SK-N-MC (cell line): ENCODE data around the gene ATRN.

ENCODE experiments used
- DNase-seq: peaks from one replicate; pipeline ENCODE4 v3.0.0-alpha.2; 2011; ENCODE audit warnings: low read depth, low spot score
- H3K27ac ChIP-seq: fragments of 200-600 bp; sonication (generic); 2 replicates; pipeline ENCODE4 v1.5.1; 2016; ENCODE audit warnings: mixed run types
- H3K36me3 ChIP-seq: fragments of 200-600 bp; sonication (generic); 2 replicates; pipeline ENCODE4 v1.6.1; 2017; ENCODE audit warnings: antibody characterized with exemption, low read length, mixed read lengths; ENCODE audit not compliant: insufficient read depth
- H3K4me3 ChIP-seq: fragments of 200-600 bp; sonication (generic); 2 replicates; pipeline ENCODE4 v1.5.1; 2016
- H3K9ac ChIP-seq: fragments of 200-600 bp; sonication (generic); 2 replicates; pipeline ENCODE4 v1.8.0; 2017; ENCODE audit warnings: mixed run types, mixed read lengths; ENCODE audit not compliant: insufficient read length
- H3K9me3 ChIP-seq: fragments of 200-600 bp; sonication (generic); 2 replicates; pipeline ENCODE4 v1.6.1; 2017; ENCODE audit warnings: low read depth, mild to moderate bottlenecking, antibody characterized with exemption, low read length, moderate library complexity, mixed read lengths
- EZH2 ChIP-seq: fragments of 200-600 bp; sonication (generic); IDR thresholded peaks from one replicate; pipeline ENCODE4 v1.6.1; 2017; ENCODE audit warnings: antibody characterized with exemption
- FOXP2 ChIP-seq: optimal IDR thresholded peaks from 2 replicates; pipeline ENCODE3; 2011; ENCODE audit warnings: mild to moderate bottlenecking, moderate library complexity; ENCODE audit not compliant: insufficient read depth; ENCODE audit errors: extremely low read length, control extremely low read depth
- POLR2AphosphoS5 ChIP-seq: IDR thresholded peaks from 2 replicates; pipeline ENCODE4 v1.6.1; 2012; ENCODE audit warnings: mild to moderate bottlenecking, low read depth, low read length, borderline replicate concordance

ATRN gene

DNA sequence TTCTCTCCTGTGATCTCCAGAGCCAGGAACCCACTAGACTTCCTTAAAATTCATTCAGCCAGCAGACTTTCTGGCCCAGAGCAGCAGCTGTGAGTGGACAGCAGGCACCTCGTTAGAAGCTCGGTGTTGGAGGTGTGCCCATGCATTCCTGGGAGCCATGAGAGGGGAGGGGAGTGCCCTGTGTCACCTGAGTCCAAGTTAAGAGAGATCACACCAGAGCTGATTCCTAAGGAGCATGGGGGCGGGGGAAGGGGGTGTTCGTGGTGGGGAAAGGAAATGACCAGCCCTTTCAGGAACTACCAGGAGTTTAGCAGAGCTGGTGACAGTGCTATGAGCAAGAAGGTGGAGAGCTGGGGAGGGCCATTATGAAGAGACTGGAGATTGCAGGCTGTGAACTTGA, 145.4 kb downstream of the ATRN start:
- DNase-seq = no peak

DNA sequence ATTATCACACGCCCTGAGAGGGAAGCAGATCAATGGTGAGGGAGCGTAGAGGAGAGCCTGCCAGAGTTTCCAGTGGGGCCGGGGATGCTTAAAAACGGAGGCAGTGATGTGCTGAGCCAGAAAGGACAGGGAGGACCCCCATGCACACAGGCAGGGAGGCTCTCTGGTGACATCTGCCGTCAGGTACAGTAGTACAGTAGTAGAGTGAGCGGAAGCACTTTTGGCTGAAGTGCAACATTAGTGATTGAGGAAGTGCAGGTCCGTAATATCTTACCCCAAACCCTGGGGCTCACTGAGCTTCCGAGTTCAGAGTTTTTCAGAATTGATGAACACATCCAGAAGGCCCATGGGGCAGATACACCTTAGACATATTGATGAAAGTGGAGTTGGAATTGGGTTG, 150.3 kb downstream of the ATRN start:
- no peak overlapping the region for H3K27ac ChIP-seq
- no peak for DNase-seq
- no peak for TF ChIP-seq EZH2
- no peaks in the 10 kb centered on the region for H3K9me3 ChIP-seq
- no peak overlapping the region for H3K4me3 ChIP-seq
- no peaks in the 10 kb centered on the region for H3K36me3 ChIP-seq
- no peak overlapping the region for H3K9ac ChIP-seq

More for the DNA sequence above, 145.4 kb downstream of the ATRN start:
- Histone ChIP-seq H3K9me3 (no peaks in the 10 kb centered on the region), H3K9ac (no peak overlapping the region), H3K36me3 (no peaks in the 10 kb centered on the region), H3K4me3 (no peak overlapping the region), H3K27ac (no peak overlapping the region)
- TF ChIP-seq EZH2 = no peak
- no peak for TF ChIP-seq FOXP2
- no peak for TF ChIP-seq POLR2AphosphoS5

DNA sequence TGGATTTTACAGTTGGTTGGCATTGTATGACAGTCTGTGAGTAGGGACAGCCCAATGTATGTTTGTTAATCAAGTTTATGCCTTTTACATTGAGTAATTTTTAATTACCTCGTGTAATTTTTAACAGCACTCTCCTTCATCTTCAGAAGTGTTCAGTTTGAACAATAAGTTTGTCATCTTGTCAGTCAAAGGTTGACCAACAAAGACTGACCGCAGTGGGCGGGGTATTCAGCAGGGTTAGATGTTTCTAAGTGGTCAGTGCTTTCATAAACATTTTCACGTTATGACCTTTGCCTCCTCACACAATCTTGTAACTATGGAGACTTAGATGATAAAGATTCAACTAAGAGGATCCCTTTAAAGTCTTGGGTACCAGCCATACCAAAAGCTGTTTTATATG, 151.6 kb downstream of the ATRN start:
- no peak for TF ChIP-seq POLR2AphosphoS5
- no peak for TF ChIP-seq EZH2
- TF ChIP-seq FOXP2 = no peak
- DNase-seq = no peak

DNA sequence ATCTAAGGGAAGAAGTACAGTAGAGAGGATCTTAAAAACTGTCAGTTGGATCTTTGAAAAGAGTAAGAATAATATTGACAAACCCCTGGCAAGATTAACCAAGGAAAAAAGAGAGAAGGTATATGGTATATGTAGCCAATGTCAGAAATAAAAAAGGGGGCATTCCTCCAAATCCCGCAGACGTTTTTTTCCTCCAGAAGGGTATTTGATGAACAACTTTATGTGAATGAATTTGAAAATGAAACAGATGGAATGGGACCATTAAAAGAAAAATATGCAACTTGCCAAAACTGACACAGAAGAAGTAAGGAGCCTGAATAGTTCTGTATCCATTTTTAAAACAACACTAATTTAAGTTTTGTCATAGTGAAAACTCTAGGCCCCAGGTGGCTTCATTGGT, 156.7 kb downstream of the ATRN start:
- Histone ChIP-seq H3K4me3 (no peak overlapping the region), H3K9me3 (no peaks in the 10 kb centered on the region), H3K27ac (no peak overlapping the region), H3K36me3 (no peaks in the 10 kb centered on the region), H3K9ac (no peak overlapping the region)
- no peak for DNase-seq
- no peak for TF ChIP-seq POLR2AphosphoS5
- no peak for TF ChIP-seq EZH2
- TF ChIP-seq FOXP2 = no peak

More for the DNA sequence above, 151.6 kb downstream of the ATRN start:
- H3K36me3 ChIP-seq = no peaks in the 10 kb centered on the region
- H3K9ac ChIP-seq = no peak overlapping the region
- H3K4me3 ChIP-seq = no peak overlapping the region
- H3K27ac ChIP-seq = no peak overlapping the region
- no peaks in the 10 kb centered on the region for H3K9me3 ChIP-seq

DNA sequence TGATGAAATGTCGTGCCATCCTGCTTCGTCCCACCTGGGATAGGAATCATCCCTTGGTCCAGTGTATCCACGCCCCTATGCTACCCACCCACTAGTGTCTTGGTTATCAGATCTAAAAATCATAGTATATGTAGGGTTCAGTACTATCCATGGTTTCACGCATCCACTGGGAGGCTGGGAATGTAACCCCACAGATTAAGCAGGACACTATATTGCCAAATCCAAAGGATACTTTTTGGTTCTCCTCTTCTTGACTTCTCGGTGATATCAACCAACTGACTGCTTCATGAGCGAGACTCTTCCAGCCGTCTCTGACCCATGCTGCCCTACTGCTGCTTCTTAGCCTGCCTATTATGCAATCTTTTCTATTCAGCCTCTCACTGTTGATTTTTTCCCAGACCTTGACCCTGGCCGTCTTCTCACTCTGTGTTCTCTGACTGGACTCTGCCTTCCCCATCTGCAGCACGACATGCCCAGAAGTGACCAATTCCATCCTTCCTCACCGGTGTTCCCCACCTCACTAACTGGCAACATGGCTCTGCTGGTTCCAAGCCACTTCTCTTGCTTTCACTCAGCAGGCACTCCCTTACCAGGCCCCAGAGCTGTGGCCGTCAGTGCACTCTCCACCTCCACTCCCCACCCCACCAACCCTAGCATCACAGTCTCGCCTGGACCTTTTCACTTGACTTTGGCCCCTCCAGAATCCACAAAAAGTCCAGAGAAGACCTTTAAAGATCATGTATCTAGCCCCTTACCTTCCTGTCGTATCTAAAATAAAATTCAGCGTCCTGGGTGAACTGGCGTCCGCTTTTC, 157.9 kb downstream of the ATRN start:
- DNase-seq = no peak
- H3K4me3 ChIP-seq = no peak overlapping the region
- no peaks in the 10 kb centered on the region for H3K9me3 ChIP-seq
- TF ChIP-seq POLR2AphosphoS5 (no peak), FOXP2 (no peak), EZH2 (no peak)
- no peaks in the 10 kb centered on the region for H3K36me3 ChIP-seq
- no peak overlapping the region for H3K27ac ChIP-seq
- H3K9ac ChIP-seq = no peak overlapping the region

DNA sequence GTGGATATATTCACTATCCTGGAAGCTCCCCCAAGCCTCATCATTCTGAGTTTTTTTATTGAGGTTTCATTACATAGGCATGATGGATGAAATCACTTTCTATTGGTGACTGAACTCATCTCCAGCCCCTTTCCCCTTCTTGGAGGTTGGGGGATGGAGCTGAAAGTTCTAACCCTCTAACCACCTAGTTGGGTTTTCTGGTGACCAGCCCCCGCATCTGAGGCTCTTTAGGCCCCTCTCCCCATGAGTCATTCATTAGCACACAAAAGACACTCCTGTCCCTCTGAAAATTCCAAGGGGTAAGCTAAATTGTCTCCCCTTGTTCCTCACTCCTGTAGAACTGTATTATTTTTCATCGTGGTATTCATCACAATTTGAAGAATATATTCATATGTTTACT, 159.1 kb downstream of the ATRN start:
- DNase-seq = no peak
- Histone ChIP-seq H3K4me3 (no peak overlapping the region), H3K27ac (no peak overlapping the region), H3K9ac (no peak overlapping the region), H3K9me3 (no peaks in the 10 kb centered on the region), H3K36me3 (no peaks in the 10 kb centered on the region)
- TF ChIP-seq EZH2 (no peak), POLR2AphosphoS5 (no peak), FOXP2 (no peak)

DNA sequence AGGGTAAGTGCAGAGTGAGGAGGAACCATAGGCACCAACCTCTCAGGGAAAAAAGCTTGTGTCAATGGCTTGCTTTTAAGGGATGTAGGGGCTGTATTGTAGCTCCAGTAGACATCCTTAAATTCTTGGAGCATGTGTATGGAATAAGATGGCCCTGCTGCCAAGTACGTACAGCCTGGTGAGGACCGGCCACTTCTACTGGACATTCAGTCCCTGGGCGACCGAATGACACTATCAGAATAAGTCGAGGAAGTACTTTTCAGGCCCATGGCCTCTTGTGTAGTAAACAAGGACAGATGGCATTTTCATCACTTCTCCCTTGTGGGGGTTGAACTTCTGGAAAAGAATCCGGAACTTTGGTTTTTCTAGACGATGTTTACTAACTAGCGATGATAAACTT, 159.6 kb downstream of the ATRN start:
- Histone ChIP-seq H3K4me3 (no peak overlapping the region), H3K9ac (no peak overlapping the region), H3K27ac (no peak overlapping the region), H3K36me3 (no peaks in the 10 kb centered on the region), H3K9me3 (no peaks in the 10 kb centered on the region)
- no peak for DNase-seq
- TF ChIP-seq POLR2AphosphoS5 = no peak
- no peak for TF ChIP-seq EZH2
- no peak for TF ChIP-seq FOXP2

DNA sequence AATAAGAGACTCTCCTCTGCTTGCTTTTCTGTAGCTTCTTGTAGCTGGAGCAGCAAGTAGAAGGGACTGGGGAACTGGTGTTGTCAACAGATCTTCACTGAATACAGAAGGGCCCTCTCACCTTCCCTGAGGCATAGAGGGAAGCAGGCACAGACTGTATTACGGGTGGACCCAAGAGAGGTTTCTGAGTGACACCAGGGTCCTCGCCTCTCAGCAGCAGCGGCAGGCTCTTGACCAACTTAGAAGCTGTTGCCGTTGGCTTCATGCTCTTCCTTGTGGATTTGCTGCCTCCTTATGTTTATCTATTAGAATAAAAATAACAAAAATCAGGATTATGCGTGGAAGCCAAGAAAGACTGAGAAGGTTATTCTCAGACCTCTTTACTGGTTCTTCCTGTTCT, 160.7 kb downstream of the ATRN start:
- no peaks in the 10 kb centered on the region for H3K36me3 ChIP-seq
- no peak overlapping the region for H3K9ac ChIP-seq
- no peak for DNase-seq
- H3K27ac ChIP-seq = no peak overlapping the region
- TF ChIP-seq EZH2 (no peak), FOXP2 (no peak), POLR2AphosphoS5 (no peak)
- no peak overlapping the region for H3K4me3 ChIP-seq
- H3K9me3 ChIP-seq = no peaks in the 10 kb centered on the region

DNA sequence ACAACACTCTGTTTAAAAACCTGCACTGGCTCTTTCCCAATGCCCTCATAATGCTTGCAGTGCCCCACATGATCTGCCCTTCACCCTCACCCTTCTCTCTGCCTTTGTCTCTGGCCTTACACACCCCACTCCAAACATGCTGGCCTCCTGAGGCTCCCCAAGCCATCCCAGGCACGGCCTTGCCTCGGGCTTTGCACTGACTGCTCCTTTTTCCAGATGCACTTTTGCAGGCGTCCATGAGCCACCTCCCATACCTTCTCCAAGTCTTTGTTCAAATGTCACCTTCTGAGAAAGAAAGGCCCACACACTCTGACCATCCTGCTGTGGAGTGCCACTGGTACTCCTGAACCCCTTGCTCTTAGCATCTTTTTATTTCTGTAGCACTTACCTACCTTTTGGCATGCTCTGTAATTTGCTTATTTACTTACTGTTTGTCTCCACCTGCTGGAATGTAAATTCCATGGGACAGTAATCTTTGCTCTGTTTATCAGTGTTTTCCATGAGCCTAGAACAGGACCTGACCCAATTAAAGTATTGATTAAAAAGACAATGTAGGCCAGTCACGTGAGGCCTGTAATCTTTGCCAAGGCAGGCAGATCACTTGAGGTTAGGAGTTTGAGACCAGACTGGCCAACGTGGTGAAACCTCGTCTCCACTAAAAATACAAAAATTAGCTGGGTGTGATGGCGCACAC, 161.6 kb downstream of the ATRN start:
- H3K36me3 ChIP-seq = no peaks in the 10 kb centered on the region
- no peak overlapping the region for H3K9ac ChIP-seq
- no peaks in the 10 kb centered on the region for H3K9me3 ChIP-seq
- no peak overlapping the region for H3K4me3 ChIP-seq
- H3K27ac ChIP-seq = no peak overlapping the region
- no peak for DNase-seq
- TF ChIP-seq POLR2AphosphoS5 (no peak), FOXP2 (no peak), EZH2 (no peak)
